UCSD-AML1 (cell line): ENCODE data around the gene KCNT2.

Experiments
- DNase-seq: peaks from one replicate; lab custom pipeline; 2025; ENCODE audit not compliant: unreplicated experiment; lab: John Stamatoyannopoulos, UW

The KCNT2 gene

DNA sequence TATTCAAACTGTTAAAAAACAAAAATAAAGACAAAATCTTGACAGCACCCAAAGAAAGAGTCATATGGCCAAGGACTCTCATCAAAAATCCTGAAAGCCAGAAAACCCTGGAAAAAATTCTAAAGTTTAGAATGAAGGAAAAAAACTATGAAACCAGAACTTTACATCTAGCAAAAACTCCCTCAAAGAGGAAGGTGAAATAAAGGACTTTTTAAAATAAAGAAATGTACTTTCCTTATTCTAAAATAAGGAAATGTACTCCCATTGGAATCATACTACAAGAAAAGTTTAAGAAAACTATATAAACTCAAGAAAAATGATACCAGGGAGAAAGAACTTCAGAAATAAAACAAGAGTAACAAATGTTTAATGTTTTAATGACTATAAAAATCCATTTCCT, 206.3 kb downstream of the KCNT2 start:
- DNase-seq, result no peak

DNA sequence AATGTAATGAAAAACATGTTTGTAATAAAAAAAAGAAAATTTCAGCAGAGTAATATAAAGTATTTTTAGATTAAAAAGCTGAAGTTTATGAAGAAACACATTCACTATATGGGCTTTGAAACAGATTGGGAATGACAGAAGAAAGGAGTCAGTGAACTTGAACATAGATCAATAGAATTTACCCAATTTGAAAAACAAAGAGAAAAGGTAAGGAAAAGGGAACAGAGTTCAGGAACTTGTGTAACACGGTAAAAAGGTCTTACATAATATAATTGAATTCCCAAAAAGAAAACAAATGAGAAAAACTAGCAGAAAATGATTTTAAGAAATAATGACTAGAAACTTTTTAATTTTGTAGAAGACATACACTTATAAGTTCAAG, 206.8 kb downstream of the KCNT2 start:
- no peak for DNase-seq

DNA sequence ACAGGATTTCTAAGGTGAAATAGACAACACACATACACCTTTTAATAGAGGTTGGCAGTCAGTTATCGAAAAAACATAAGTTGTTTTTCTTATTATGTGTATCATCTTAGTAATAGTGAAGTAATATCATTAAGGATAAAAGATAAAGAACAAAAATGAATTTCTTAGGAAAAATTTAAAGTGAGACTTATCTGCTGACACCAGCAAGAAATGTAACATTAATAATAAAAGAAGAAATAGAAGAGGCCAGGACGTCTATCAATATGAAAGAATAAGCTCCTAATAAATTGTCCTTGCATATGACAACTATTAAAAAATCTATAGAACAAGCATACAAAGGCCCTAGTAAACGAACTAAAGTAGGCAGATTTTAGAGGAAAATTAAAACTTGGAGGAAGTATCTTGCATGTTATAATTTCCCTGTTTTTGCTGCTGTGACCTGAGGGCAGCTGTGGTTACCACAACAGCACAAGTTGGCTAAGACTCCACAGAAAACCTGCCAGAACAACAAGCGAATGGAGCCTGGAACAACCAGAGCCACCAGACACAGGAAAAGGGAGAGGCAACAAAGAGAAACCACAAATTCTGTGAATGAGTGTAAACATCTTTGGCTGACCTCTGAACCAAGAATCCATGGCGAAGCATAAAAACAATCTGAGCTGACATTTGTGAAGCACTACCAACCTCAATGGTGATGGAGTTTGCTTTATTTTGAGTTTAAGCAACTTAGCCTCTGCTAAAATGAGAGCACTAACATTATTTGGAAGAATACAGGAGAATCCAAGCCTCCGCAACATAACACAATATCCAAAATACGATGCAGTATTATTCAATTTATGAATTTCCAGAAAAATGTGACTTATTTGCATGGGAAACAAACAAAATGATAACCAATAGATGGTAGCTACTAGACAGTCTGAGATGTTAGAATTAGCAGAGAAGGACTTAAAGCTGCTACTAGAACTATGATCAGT, 207.5 kb downstream of the KCNT2 start:
- peak; percentile 0 for DNase-seq

- no peak for DNase-seq
Observed at GRCh38 chr1:196399713-196400112, 208.5 kb downstream of the KCNT2 start.

DNA sequence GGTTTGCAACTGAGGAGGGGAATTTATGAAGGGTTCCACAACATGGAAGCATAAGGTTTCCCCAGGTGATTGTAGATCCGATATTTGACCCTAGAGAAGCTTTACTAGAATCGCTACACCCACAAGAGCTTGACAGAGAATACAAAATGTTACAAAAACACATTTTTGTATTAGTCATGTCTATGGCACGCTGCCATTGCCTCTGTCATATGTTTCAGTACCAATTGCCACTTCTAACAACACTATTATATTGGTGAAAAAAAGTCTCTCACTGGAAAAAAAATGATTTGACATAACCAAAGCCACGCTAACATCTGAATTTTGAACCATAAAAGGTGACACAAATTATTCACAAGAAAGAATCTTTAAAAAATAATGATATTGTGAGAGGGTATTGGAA, 214.5 kb downstream of the KCNT2 start:
- no peak for DNase-seq

GRCh38 chr1:196393282-196393681, 215.0 kb downstream of the KCNT2 start:
- DNase-seq, result no peak

- no peak for DNase-seq
Observed at GRCh38 chr1:196387766-196388165, 220.5 kb downstream of the KCNT2 start.

- no peak for DNase-seq
Observed at GRCh38 chr1:196385109-196385508, 223.1 kb downstream of the KCNT2 start.

DNA sequence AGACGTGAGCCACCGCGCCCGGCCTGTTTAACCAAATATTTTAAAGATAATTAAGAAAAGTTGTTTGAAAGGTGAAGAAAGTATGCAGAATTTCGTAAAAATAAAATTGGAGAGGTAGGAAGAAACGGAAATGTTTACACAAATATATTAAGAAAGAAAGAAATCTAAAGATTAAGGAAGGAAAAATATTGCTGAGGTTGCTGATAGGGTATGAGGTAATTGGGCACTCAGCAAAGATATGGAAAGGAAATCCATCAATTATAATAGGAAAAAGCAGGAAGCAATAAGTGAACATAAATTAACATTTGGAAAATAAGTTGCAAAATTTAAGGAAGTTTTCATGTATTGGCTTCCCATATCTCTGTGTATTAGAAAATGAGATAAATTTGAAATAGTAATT, 225.9 kb downstream of the KCNT2 start:
- no peak for DNase-seq

GRCh38 chr1:196381544-196381943, 226.7 kb downstream of the KCNT2 start:
- no peak for DNase-seq

DNA sequence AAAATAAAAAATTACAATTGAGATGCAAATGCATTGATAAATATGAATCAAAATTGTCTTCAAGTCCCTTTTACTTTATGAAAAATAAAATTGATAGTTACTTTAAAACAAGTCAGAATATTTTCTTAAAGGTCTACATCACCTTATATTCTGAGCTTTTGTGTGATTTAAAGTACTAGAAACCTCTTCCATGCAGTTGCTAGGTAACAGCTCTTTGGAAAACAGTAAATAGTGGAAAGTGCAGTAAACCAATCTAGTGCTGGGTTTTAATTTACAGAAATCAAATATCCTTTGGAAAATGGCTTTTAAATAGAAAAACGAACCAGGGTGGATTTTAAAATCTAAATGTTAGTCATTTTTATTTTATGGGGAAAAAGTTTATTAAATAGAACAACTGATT, 227.9 kb downstream of the KCNT2 start:
- DNase-seq, result no peak

- no peak for DNase-seq
Observed at GRCh38 chr1:196377811-196378210, 230.4 kb downstream of the KCNT2 start.

- DNase-seq, result no peak
Observed at GRCh38 chr1:196376630-196377328, 231.5 kb downstream of the KCNT2 start.

DNA sequence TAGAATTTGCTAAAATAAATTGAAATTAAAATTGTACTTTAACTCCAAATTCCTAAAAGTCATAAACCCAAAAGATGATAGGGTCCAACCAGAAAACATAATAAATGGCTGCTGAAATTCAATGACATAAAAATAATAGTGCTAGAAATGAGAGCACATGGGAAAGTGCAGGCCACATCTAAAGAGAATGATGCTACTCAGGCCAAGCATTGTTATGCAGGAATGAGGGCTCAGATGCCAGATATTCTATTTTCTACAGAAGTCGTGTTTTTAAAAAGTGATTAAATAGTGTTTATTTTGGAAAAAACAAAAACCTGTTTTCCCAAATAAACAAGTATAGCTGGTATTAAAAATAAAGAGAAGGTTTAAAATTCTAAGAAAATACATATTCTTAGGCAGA, 234.4 kb downstream of the KCNT2 start:
- no peak for DNase-seq

DNA sequence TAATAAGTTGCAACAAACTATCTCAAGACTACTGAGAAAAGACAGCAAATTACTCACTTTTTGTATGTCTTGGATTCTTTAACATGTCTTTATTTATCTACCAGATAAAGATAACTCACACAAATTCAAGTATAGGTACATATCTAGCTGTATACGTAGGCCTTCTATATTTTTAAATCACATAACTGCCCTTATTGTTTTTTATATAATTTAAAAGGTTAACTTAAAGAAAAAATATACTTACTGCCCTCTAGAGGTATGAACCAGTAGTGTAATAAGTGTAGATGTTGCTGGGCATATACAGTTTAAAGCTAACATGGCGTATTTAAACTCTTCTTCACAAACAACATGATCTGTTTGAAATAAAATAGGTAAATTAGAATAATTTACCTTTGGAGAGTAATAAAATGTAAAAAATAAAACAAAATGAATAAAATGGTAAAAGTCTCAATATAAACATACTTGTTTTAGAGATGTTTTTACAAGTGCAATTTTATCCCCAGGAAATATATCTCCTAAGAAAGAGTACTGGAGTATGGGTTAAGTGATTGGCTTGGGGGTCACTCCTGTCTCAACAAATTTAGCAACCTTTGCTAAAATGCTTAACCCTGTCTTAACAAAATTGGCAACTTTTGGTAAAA, 235.2 kb downstream of the KCNT2 start:
- DNase-seq, result no peak

- DNase-seq, result no peak
Observed at GRCh38 chr1:196367838-196368237, 240.4 kb downstream of the KCNT2 start.

GRCh38 chr1:196366817-196367495, 241.3 kb downstream of the KCNT2 start:
- DNase-seq, result no peak

- no peak for DNase-seq
Observed at GRCh38 chr1:196361112-196361714, 247.0 kb downstream of the KCNT2 start.

DNA sequence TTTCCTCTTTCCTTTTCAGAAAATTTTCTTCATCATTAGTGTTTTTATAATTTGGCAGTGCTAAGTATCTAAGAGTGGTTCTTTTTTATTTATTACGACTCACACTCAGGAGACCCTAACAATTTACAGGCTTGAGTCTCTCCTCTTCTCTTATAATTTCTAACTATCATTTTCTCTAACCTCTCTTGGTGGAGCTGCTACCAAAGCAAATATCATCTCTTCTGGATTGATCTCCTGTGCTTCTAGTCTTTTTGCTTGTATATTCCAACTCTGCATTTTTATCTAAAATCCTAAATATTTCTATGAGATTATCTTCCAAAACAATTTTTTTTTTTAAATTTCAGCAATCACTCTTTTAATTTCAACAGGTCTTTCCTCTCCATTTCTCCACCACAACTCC, 250.3 kb downstream of the KCNT2 start:
- DNase-seq, result no peak

- no peak for DNase-seq
Observed at GRCh38 chr1:196355206-196355786, 252.9 kb downstream of the KCNT2 start.
